K562 (cell line): ENCODE data around the gene AIFM3. TPM values are rescaled to one million over a fixed set of nuclear protein-coding genes. Genes with fewer than 3 reads are reported as not detected.

ENCODE experiments used
- DDX20 ChIP-seq: fragments of 450-650 bp; IDR thresholded peaks from 2 replicates; pipeline ENCODE4 v1.6.1; 2016; ENCODE audit warnings: missing genetic modification characterization, low read depth, mild to moderate bottlenecking, missing compliant biosample characterization, moderate library complexity
- GABPB2 ChIP-seq: fragments of 250-450 bp; sonication (Bioruptor Pico); conservative IDR thresholded peaks from 2 replicates; pipeline ENCODE4 v1.5.1; 2021; ENCODE audit warnings: mild to moderate bottlenecking
- KAT8 ChIP-seq: fragments of 450-650 bp; IDR thresholded peaks from 2 replicates; pipeline ENCODE4 v1.6.1; 2016; ENCODE audit warnings: low read depth, mild to moderate bottlenecking
- KLF16 ChIP-seq: IDR thresholded peaks from 2 replicates; pipeline ENCODE4 v1.6.1; 2016; ENCODE audit warnings: antibody characterized with exemption
- RAD51 ChIP-seq: fragments of 450-650 bp; IDR thresholded peaks from 2 replicates; pipeline ENCODE4 v1.7.1; 2016; ENCODE audit warnings: low read depth, mild to moderate bottlenecking, borderline replicate concordance
- RBM17 ChIP-seq: fragments of 200-400 bp; formaldehyde crosslinking; IDR thresholded peaks from 2 replicates; pipeline ENCODE4 v1.6.1; 2017; ENCODE audit warnings: low read depth, mild to moderate bottlenecking, low read length, borderline replicate concordance
- RHOXF2B ChIP-seq: fragments of 250-450 bp; sonication (Bioruptor Pico); conservative IDR thresholded peaks from 2 replicates; pipeline ENCODE4 v1.5.1; 2021
- SMAD4 ChIP-seq: fragments of 250-450 bp; sonication (Bioruptor Pico); conservative IDR thresholded peaks from 2 replicates; pipeline ENCODE4 v1.8.0; 2021; ENCODE audit warnings: inconsistent platforms, mild to moderate bottlenecking, moderate library complexity
- XRCC4 ChIP-seq: IDR thresholded peaks from one replicate; pipeline ENCODE4 v1.6.1; 2011; ENCODE audit not compliant: insufficient read depth, insufficient read length; ENCODE audit errors: extremely low read depth
- ZBTB17 ChIP-seq: fragments of 450-650 bp; formaldehyde crosslinking; IDR thresholded peaks from 2 replicates; pipeline ENCODE4 v1.4.0; 2020; ENCODE audit warnings: mild to moderate bottlenecking
- ZNF282 ChIP-seq: sonication (generic); formaldehyde crosslinking; IDR thresholded peaks from 2 replicates; pipeline ENCODE4 v1.8.1; 2023; ENCODE audit warnings: missing genetic modification reagents
- ZNF766 ChIP-seq: fragments of 200-800 bp; sonication (Bioruptor generic); conservative IDR thresholded peaks from 2 replicates; pipeline ENCODE4 v1.6.1; 2016; ENCODE audit warnings: missing genetic modification characterization, missing compliant biosample characterization
- ZNF79 ChIP-seq: fragments of 250-450 bp; sonication (Bioruptor Pico); IDR thresholded peaks from 2 replicates; pipeline ENCODE4 v1.4.0; 2020; ENCODE audit warnings: low read depth, mild to moderate bottlenecking, moderate library complexity
- polyA plus RNA-seq, 8 experiments: library from polyadenylated mRNA; depleted of rRNA in 4 of 8; stranded (reverse) in 5 of 8; unstranded in 3 of 8; fragments of >200 nt; fragmentation: Nextera tagmentation in 2 of 8; fragmentation: Illumina TruSeq in 1 of 8; extraction: Ambion mirVana in 2 of 8; extraction: Trizol in 1 of 8; gene quantifications; 2 replicates each; pipeline versions ENCODE4 v1.2.1 to v1.2.3, GENCODE V29; 2011 to 2014; ENCODE audit warnings: inconsistent platforms in 1 of 8, missing spikeins in 1 of 8
- total RNA-seq, 7 experiments: library from RNA; depleted of rRNA in 6 of 7; stranded (reverse); fragments of >200 nt in 6 of 7; fragmentation: Illumina TruSeq in 2 of 7; extraction: Trizol in 2 of 7; gene quantifications; 2 replicates each; pipeline versions ENCODE4 v1.2.1 to v1.2.3, GENCODE V29; 2011 to 2021; ENCODE audit warnings: low replicate concordance in 1 of 7
- TF ChIP-seq, protein P1 (sequence below): sonication (generic); formaldehyde crosslinking; IDR thresholded peaks from 2 replicates; pipeline ENCODE4 v1.8.1; 2022; ENCODE audit warnings: missing genetic modification reagents
- TF ChIP-seq, protein P2 (sequence below): fragments of 450-650 bp; conservative IDR thresholded peaks from 2 replicates; pipeline ENCODE4 v1.6.1; 2016; ENCODE audit warnings: missing genetic modification characterization, low read depth, mild to moderate bottlenecking, control low read depth, missing compliant biosample characterization
- TF ChIP-seq, protein P3 (sequence below): sonication (generic); formaldehyde crosslinking; IDR thresholded peaks from 2 replicates; pipeline ENCODE4 v1.8.1; 2023; ENCODE audit warnings: mild to moderate bottlenecking, missing genetic modification reagents
- TF ChIP-seq, protein P4 (sequence below): fragments of 450-650 bp; IDR thresholded peaks from 2 replicates; pipeline ENCODE4 v1.6.1; 2017; ENCODE audit warnings: mild to moderate bottlenecking, moderate library complexity
- TF ChIP-seq, protein P5 (sequence below): fragments of 450-650 bp; IDR thresholded peaks from 2 replicates; pipeline ENCODE4 v1.6.1; 2016; ENCODE audit warnings: borderline replicate concordance

Gene AIFM3
- total and polyA plus RNA-seq, 9 of the 15 experiments (the other 6 are each of a cell fraction or from before 2014, with no cell fraction given), result 0.03 to 0.20 (median 0.07) TPM; not detected in 1

DNA sequence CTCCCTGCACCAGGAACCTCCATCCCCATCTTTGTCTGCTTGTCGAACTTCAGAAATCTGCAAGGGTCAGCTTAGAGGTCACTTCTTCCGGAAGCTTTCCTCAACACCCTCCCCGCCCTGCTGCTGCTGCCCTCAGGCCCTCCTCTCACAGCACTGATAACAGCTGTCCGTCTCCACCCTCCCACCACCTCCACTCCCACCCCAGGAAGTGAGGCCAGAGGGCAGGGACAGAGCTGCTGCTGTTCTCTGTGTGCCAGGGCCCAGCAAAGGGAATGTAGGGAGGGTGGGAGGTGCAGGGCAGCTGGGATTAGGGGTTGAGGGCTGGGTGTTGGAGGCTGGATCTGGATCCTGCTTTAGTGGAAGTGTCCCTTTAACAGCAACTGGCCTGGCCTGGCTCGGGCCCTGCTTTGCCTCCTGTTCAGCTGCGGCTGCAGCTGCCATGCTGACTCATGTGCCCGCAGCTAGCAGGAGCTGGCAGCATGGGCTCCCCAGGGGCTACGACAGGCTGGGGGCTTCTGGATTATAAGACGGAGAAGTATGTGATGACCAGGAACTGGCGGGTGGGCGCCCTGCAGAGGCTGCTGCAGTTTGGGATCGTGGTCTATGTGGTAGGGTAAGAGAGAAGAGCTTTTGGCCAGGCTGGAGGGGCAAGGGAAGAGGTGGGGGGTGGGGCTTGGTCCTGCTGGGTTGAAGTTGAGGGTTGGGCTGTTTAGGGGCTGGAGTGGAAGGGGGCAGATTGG, 47.8 kb downstream of the AIFM3 start, which contains the start of gene P2RX6 (continued):
- TF ChIP-seq GABPB2 (CRISPR knock-in tag) (no peak; the same call in 1 of the 2 replicates), SMAD4 (CRISPR knock-in tag) (no peak), KAT8 (no peak), ZBTB17 (CRISPR knock-in tag) (peak; percentile 90), ZNF766 (no peak), KLF16 (no peak), RAD51 (no peak), XRCC4 (no peak), DDX20 (tag) (no peak), ZNF282 (no peak), RHOXF2B (CRISPR knock-in tag) (no peak), RBM17 (no peak), ZNF79 (CRISPR knock-in tag) (no peak)
- TF ChIP-seq, protein P1, sequence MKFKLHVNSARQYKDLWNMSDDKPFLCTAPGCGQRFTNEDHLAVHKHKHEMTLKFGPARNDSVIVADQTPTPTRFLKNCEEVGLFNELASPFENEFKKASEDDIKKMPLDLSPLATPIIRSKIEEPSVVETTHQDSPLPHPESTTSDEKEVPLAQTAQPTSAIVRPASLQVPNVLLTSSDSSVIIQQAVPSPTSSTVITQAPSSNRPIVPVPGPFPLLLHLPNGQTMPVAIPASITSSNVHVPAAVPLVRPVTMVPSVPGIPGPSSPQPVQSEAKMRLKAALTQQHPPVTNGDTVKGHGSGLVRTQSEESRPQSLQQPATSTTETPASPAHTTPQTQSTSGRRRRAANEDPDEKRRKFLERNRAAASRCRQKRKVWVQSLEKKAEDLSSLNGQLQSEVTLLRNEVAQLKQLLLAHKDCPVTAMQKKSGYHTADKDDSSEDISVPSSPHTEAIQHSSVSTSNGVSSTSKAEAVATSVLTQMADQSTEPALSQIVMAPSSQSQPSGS (CRISPR knock-in tag), result no peak
- TF ChIP-seq, protein P2, sequence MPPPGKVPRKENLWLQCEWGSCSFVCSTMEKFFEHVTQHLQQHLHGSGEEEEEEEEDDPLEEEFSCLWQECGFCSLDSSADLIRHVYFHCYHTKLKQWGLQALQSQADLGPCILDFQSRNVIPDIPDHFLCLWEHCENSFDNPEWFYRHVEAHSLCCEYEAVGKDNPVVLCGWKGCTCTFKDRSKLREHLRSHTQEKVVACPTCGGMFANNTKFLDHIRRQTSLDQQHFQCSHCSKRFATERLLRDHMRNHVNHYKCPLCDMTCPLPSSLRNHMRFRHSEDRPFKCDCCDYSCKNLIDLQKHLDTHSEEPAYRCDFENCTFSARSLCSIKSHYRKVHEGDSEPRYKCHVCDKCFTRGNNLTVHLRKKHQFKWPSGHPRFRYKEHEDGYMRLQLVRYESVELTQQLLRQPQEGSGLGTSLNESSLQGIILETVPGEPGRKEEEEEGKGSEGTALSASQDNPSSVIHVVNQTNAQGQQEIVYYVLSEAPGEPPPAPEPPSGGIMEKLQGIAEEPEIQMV (tag), result no peak
- TF ChIP-seq, protein P3, sequence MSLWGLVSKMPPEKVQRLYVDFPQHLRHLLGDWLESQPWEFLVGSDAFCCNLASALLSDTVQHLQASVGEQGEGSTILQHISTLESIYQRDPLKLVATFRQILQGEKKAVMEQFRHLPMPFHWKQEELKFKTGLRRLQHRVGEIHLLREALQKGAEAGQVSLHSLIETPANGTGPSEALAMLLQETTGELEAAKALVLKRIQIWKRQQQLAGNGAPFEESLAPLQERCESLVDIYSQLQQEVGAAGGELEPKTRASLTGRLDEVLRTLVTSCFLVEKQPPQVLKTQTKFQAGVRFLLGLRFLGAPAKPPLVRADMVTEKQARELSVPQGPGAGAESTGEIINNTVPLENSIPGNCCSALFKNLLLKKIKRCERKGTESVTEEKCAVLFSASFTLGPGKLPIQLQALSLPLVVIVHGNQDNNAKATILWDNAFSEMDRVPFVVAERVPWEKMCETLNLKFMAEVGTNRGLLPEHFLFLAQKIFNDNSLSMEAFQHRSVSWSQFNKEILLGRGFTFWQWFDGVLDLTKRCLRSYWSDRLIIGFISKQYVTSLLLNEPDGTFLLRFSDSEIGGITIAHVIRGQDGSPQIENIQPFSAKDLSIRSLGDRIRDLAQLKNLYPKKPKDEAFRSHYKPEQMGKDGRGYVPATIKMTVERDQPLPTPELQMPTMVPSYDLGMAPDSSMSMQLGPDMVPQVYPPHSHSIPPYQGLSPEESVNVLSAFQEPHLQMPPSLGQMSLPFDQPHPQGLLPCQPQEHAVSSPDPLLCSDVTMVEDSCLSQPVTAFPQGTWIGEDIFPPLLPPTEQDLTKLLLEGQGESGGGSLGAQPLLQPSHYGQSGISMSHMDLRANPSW (CRISPR knock-in tag), result no peak
- TF ChIP-seq, protein P4, sequence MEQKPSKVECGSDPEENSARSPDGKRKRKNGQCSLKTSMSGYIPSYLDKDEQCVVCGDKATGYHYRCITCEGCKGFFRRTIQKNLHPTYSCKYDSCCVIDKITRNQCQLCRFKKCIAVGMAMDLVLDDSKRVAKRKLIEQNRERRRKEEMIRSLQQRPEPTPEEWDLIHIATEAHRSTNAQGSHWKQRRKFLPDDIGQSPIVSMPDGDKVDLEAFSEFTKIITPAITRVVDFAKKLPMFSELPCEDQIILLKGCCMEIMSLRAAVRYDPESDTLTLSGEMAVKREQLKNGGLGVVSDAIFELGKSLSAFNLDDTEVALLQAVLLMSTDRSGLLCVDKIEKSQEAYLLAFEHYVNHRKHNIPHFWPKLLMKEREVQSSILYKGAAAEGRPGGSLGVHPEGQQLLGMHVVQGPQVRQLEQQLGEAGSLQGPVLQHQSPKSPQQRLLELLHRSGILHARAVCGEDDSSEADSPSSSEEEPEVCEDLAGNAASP, result no peak
- TF ChIP-seq, protein P5, sequence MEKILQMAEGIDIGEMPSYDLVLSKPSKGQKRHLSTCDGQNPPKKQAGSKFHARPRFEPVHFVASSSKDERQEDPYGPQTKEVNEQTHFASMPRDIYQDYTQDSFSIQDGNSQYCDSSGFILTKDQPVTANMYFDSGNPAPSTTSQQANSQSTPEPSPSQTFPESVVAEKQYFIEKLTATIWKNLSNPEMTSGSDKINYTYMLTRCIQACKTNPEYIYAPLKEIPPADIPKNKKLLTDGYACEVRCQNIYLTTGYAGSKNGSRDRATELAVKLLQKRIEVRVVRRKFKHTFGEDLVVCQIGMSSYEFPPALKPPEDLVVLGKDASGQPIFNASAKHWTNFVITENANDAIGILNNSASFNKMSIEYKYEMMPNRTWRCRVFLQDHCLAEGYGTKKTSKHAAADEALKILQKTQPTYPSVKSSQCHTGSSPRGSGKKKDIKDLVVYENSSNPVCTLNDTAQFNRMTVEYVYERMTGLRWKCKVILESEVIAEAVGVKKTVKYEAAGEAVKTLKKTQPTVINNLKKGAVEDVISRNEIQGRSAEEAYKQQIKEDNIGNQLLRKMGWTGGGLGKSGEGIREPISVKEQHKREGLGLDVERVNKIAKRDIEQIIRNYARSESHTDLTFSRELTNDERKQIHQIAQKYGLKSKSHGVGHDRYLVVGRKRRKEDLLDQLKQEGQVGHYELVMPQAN, result no peak
